ENCODE data around the gene DHCR24. TPM values are rescaled to one million over a fixed set of nuclear protein-coding genes. Genes with fewer than 3 reads are reported as not detected.

Gene DHCR24
- total RNA-seq, 2 donors from 2014 or later = 23.6 to 32.3 TPM

- Histone ChIP-seq H3K27me3 (no peaks in the 10 kb centered on the region), H3K36me3 (replicated peaks in 1 of 2; ENCODE audit: insufficient read depth in 1 of 2, low read depth in 2 of 2) (no peaks in the 10 kb centered on the region), H3K4me1 (peaks cover 7% of the 10 kb centered on the region), H3K9me3 (no peaks in the 10 kb centered on the region), H3K4me3 (no peak overlapping the region), H3K27ac (no peak overlapping the region)
- TF ChIP-seq CTCF (IDR thresholded peaks at IDR 0.05) (no peak), POLR2A (IDR thresholded peaks at IDR 0.05) (no peak)
- ATAC-seq = no peak
- WGBS, 2 donors = 74 to 78% methylated on average over 7 of the region's 7 CpGs
- intact Hi-C loops (cut with DNase I) = no loop called here
- DNase-seq = peak in 1 of 4 donors; percentile 8
Measured at GRCh38 chr1:54807756-54808155, 79.2 kb downstream of the DHCR24 start.

GRCh38 chr1:54806931-54807611 is 79.9 kb downstream of the DHCR24 start:
- Histone ChIP-seq H3K4me3 (no peak overlapping the region), H3K4me1 (peaks cover 7% of the 10 kb centered on the region), H3K9me3 (no peaks in the 10 kb centered on the region), H3K27ac (no peak overlapping the region), H3K27me3 (no peaks in the 10 kb centered on the region), H3K36me3 (replicated peaks in 1 of 2; ENCODE audit: insufficient read depth in 1 of 2, low read depth in 2 of 2) (no peaks in the 10 kb centered on the region)
- TF ChIP-seq POLR2A (IDR thresholded peaks at IDR 0.05) (no peak), CTCF (IDR thresholded peaks at IDR 0.05) (no peak)
- DNase-seq (peak in 1 of 4 donors; percentile 8), ATAC-seq (no peak)
- 86 to 89% methylated on average over 5 to 11 of the region's 11 CpGs for WGBS, 2 donors
- intact Hi-C loops (cut with DNase I) = no loop called here

- H3K27ac ChIP-seq = no peak overlapping the region
- intact Hi-C loops (cut with DNase I) = no loop called here
- H3K36me3 ChIP-seq (replicated peaks in 1 of 2; ENCODE audit: insufficient read depth in 1 of 2, low read depth in 2 of 2) = no peaks in the 10 kb centered on the region
- no peak overlapping the region for H3K4me3 ChIP-seq
- DNase-seq = no peak
- 74 to 77% methylated on average over 26 to 35 of the region's 35 CpGs for WGBS, 2 donors
- H3K9me3 ChIP-seq = no peaks in the 10 kb centered on the region
- TF ChIP-seq POLR2A (IDR thresholded peaks at IDR 0.05) = no peak
- ATAC-seq = no peak
- no peaks in the 10 kb centered on the region for H3K27me3 ChIP-seq
- peaks cover 13% of the 10 kb centered on the region for H3K4me1 ChIP-seq
Measured at GRCh38 chr1:54805981-54806381, 81.0 kb downstream of the DHCR24 start.

- WGBS, 2 donors = 86 to 92% methylated on average over 1 to 3 of the region's 3 CpGs
- H3K4me1 ChIP-seq = peaks cover 16% of the 10 kb centered on the region
- no peaks in the 10 kb centered on the region for H3K9me3 ChIP-seq
- no peaks in the 10 kb centered on the region for H3K27me3 ChIP-seq
- ATAC-seq (no peak), DNase-seq (peak in 1 of 4 donors; percentile 3)
- no peak overlapping the region for H3K27ac ChIP-seq
- no peaks in the 10 kb centered on the region for H3K36me3 ChIP-seq (replicated peaks in 1 of 2; ENCODE audit: insufficient read depth in 1 of 2, low read depth in 2 of 2)
- no peak overlapping the region for H3K4me3 ChIP-seq
- intact Hi-C loops (cut with DNase I) = no loop called here
- TF ChIP-seq POLR2A (IDR thresholded peaks at IDR 0.05) = no peak
Measured at GRCh38 chr1:54805466-54805865, 81.5 kb downstream of the DHCR24 start.

GRCh38 chr1:54804471-54805132 is 82.4 kb downstream of the DHCR24 start:
- Histone ChIP-seq H3K4me3 (no peak overlapping the region), H3K27me3 (no peaks in the 10 kb centered on the region), H3K4me1 (peaks cover 25% of the 10 kb centered on the region), H3K27ac (peak overlapping the region in 1 of 4 donors; percentile 48), H3K9me3 (no peaks in the 10 kb centered on the region), H3K36me3 (replicated peaks in 1 of 2; ENCODE audit: insufficient read depth in 1 of 2, low read depth in 2 of 2) (no peaks in the 10 kb centered on the region)
- TF ChIP-seq CTCF (IDR thresholded peaks at IDR 0.05) (no peak), POLR2A (IDR thresholded peaks at IDR 0.05) (no peak)
- intact Hi-C loops (cut with DNase I) = no loop called here
- ATAC-seq (no peak), DNase-seq (peak in 1 of 4 donors; percentile 3)
- WGBS, 2 donors = 62 to 76% methylated on average over 3 to 6 of the region's 6 CpGs

All from body of pancreas (tissue), 4 donors.